HG02943 (cell line): Measurements from ENCODE around the gene LPIN2.

Experiments
- ATAC-seq: cut with Tn5 transposase; IDR thresholded peaks from one replicate; pipeline ENCODE4 v1.9.1; 2021; ENCODE audit warnings: mild to moderate bottlenecking, low read depth, moderate library complexity; ENCODE audit not compliant: unreplicated experiment

Gene LPIN2

GRCh38 chr18:2967357-2967756 lies 45.6 kb downstream of the LPIN2 start:
- no peak for ATAC-seq

- no peak for ATAC-seq
Observed at GRCh38 chr18:2966560-2966959, 46.4 kb downstream of the LPIN2 start.

- ATAC-seq, result no peak
Observed at GRCh38 chr18:2965797-2966196, 47.1 kb downstream of the LPIN2 start.

- no peak for ATAC-seq
Observed at GRCh38 chr18:2964361-2965010, 48.5 kb downstream of the LPIN2 start.
